Measurements from ENCODE around the gene LYSMD1.

Gene LYSMD1

GRCh38 chr1:151146412-151147131 lies 19.1 kb downstream of the LYSMD1 start, which contains the start of gene SEMA6C:
SEMA6C (minus strand) TSS chr1:151146631; CDS start chr1:151142621, 4,010 bp downstream.
- DNase-seq (ENCODE audit: low read depth, low spot score), result no peak
- TF ChIP-seq EZH2 (IDR thresholded peaks at IDR 0.05), result no peak
- TF ChIP-seq POLR2AphosphoS5 (IDR thresholded peaks at IDR 0.05; ENCODE audit: borderline replicate concordance, low read depth, low read length), result peak; percentile 35; the same call in 1 of the 2 replicates
- H3K4me3 ChIP-seq, result peak within 1 kb of the TSS; percentile 93
- no peak within 1 kb of the TSS for H3K27ac ChIP-seq
- peak within 1 kb of the TSS; percentile 87 for H3K9ac ChIP-seq (ENCODE audit: insufficient read length)
- no peaks in the 10 kb centered on the region for H3K36me3 ChIP-seq (ENCODE audit: insufficient read depth, low read length)
- H3K9me3 ChIP-seq (ENCODE audit: low read depth, low read length), result no peaks in the 10 kb centered on the region

DNA sequence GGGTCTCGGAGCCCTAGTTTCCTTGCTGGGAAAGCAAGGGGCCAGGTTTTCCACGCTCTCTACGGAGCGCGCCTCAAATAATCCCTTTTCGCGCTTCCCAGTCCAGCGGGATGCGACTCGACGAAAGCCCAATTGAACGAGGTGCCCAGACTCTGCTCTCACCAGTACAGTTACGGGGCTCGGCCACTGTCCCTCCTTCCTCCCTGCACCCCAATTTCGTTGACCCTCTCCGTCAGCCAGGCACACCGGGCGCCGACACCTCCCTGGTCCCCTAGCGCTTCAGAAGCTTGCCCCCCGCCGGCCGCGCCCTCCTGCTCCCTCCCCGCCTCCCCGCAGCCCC lies 19.7 kb downstream of the LYSMD1 start:
- TF ChIP-seq POLR2AphosphoS5 (IDR thresholded peaks at IDR 0.05; ENCODE audit: borderline replicate concordance, low read depth, low read length), result no peak
- TF ChIP-seq EZH2 (IDR thresholded peaks at IDR 0.05), result no peak
- TF ChIP-seq FOXP2 (optimal IDR thresholded peaks at IDR 0.05; ENCODE audit: control extremely low read depth, extremely low read length, insufficient read depth), result no peak
- DNase-seq (ENCODE audit: low read depth, low spot score), result no peak
- H3K9ac ChIP-seq (ENCODE audit: insufficient read length), result peak overlapping the region; percentile 87
- H3K9me3 ChIP-seq (ENCODE audit: low read depth, low read length), result no peaks in the 10 kb centered on the region
- H3K4me3 ChIP-seq, result peak overlapping the region; percentile 93
- H3K27ac ChIP-seq, result no peak overlapping the region
- no peaks in the 10 kb centered on the region for H3K36me3 ChIP-seq (ENCODE audit: insufficient read depth, low read length)

DNA sequence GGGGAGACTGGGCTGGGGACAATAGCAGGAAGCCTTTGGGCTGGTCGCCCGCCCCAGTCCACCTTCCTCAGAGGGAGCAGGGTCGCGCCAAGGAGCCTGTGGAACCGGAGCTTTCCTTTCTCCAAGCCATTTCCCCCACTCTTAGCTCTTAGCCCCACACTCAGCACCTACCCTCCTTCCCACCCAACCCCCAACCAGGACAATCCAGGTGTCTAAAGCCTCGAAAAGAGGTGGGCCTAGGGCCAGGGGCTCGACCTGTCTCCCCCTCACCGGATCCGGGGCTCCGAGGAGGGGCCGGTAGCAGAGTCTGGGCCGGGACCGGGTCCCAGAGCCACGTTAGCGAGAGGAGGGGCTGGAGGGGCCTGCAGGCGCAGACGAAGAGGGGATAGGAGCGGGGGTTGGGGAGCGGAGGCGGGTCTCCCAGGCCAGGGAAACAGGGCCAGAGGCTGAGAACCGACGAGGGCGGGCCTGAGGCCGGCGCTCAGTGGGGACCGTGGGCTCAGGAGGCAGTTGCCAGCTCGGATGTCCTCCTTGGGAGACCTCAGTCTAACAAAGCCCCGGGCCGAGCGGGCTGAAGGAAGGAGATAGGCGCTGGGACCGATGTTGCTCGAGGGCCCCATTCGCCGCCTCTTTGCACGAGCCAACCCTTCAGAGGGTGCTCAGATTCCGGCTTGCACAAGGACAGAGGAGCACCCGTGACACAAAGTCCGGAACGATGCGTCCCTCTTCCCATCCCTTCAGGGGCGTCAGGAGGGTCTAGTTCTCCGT lies 20.2 kb downstream of the LYSMD1 start:
- Histone ChIP-seq H3K9ac (ENCODE audit: insufficient read length) (peak overlapping the region; percentile 87), H3K9me3 (ENCODE audit: low read depth, low read length) (no peaks in the 10 kb centered on the region), H3K36me3 (ENCODE audit: insufficient read depth, low read length) (no peaks in the 10 kb centered on the region), H3K4me3 (peak overlapping the region; percentile 93), H3K27ac (no peak overlapping the region)
- no peak for DNase-seq (ENCODE audit: low read depth, low spot score)
- TF ChIP-seq FOXP2 (optimal IDR thresholded peaks at IDR 0.05; ENCODE audit: control extremely low read depth, extremely low read length, insufficient read depth), result no peak
- TF ChIP-seq EZH2 (IDR thresholded peaks at IDR 0.05), result no peak
- no peak for TF ChIP-seq POLR2AphosphoS5 (IDR thresholded peaks at IDR 0.05; ENCODE audit: borderline replicate concordance, low read depth, low read length)

DNA sequence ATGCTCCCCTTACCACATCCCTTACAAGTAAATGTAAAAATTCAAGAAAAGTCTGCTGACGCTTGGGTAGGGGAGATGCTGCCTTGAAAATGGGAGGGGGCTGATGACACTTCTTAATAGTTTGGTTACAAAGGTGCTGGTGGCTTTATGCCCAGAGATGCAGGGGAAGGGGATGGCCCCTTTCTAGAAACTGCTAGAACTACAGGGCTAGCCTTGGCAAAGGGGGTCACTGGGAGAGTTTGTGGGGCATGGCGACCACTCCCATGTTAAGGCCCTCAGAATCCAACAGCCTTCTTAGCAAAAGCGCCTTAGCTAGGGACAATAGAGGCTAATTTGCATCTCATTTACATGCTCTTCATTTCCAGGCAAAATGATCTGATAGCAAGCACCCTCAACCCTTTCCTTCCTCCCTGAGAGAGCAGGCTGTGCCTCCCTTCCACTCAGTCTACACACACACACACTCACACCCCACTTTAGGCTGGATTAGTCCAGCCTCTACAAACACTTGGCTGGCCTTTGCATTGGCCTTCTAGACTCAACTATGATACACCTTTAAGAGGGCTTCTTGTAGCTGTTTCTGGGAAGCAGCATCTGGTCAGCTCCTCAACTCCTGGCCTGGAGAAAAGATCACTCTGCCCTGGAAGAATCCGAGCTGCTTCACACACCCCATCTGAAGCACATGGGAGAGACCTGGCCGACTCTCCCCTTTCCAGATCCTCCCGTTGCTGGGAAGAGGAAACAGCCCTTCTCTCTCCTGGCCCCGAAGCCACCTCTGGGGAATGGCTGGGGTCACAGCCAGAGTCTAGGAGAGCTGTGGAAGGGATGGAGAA lies 21.0 kb downstream of the LYSMD1 start:
- Histone ChIP-seq H3K36me3 (ENCODE audit: insufficient read depth, low read length) (no peaks in the 10 kb centered on the region), H3K9ac (ENCODE audit: insufficient read length) (no peak overlapping the region), H3K27ac (no peak overlapping the region), H3K4me3 (no peak overlapping the region), H3K9me3 (ENCODE audit: low read depth, low read length) (no peaks in the 10 kb centered on the region)
- no peak for DNase-seq (ENCODE audit: low read depth, low spot score)
- TF ChIP-seq POLR2AphosphoS5 (IDR thresholded peaks at IDR 0.05; ENCODE audit: borderline replicate concordance, low read depth, low read length), result no peak
- TF ChIP-seq FOXP2 (optimal IDR thresholded peaks at IDR 0.05; ENCODE audit: control extremely low read depth, extremely low read length, insufficient read depth), result no peak
- no peak for TF ChIP-seq EZH2 (IDR thresholded peaks at IDR 0.05)

- Histone ChIP-seq H3K4me3 (no peak overlapping the region), H3K36me3 (ENCODE audit: insufficient read depth, low read length) (no peaks in the 10 kb centered on the region), H3K9me3 (ENCODE audit: low read depth, low read length) (no peaks in the 10 kb centered on the region), H3K27ac (no peak overlapping the region), H3K9ac (ENCODE audit: insufficient read length) (no peak overlapping the region)
- TF ChIP-seq EZH2 (IDR thresholded peaks at IDR 0.05) (no peak), FOXP2 (optimal IDR thresholded peaks at IDR 0.05; ENCODE audit: control extremely low read depth, extremely low read length, insufficient read depth) (no peak), POLR2AphosphoS5 (IDR thresholded peaks at IDR 0.05; ENCODE audit: borderline replicate concordance, low read depth, low read length) (no peak)
- no peak for DNase-seq (ENCODE audit: low read depth, low spot score)
Measured at GRCh38 chr1:151143986-151144385, 21.7 kb downstream of the LYSMD1 start.

DNA sequence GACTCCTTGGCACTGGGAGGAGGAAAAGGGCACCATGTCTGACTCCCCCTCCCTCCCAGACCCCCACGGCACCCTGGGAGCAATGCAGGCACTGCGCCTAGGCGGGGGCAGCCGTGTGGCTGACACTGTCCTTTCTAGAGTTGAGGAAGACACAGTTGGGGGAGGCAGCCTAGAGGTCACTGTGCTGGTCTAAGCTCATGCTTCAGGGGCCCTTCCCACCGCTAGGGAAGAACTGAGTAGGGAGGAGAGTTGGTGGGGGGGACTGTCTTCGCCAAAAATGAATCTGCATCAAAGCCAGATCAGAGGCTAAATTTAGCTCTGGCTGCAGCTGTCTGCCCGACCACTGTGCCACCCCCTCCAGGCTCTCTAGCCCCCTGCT lies 22.7 kb downstream of the LYSMD1 start:
- Histone ChIP-seq H3K4me3 (no peak overlapping the region), H3K9me3 (ENCODE audit: low read depth, low read length) (no peaks in the 10 kb centered on the region), H3K9ac (ENCODE audit: insufficient read length) (no peak overlapping the region), H3K27ac (no peak overlapping the region), H3K36me3 (ENCODE audit: insufficient read depth, low read length) (no peaks in the 10 kb centered on the region)
- TF ChIP-seq EZH2 (IDR thresholded peaks at IDR 0.05) (no peak), POLR2AphosphoS5 (IDR thresholded peaks at IDR 0.05; ENCODE audit: borderline replicate concordance, low read depth, low read length) (no peak), FOXP2 (optimal IDR thresholded peaks at IDR 0.05; ENCODE audit: control extremely low read depth, extremely low read length, insufficient read depth) (no peak)
- DNase-seq (ENCODE audit: low read depth, low spot score), result no peak

DNA sequence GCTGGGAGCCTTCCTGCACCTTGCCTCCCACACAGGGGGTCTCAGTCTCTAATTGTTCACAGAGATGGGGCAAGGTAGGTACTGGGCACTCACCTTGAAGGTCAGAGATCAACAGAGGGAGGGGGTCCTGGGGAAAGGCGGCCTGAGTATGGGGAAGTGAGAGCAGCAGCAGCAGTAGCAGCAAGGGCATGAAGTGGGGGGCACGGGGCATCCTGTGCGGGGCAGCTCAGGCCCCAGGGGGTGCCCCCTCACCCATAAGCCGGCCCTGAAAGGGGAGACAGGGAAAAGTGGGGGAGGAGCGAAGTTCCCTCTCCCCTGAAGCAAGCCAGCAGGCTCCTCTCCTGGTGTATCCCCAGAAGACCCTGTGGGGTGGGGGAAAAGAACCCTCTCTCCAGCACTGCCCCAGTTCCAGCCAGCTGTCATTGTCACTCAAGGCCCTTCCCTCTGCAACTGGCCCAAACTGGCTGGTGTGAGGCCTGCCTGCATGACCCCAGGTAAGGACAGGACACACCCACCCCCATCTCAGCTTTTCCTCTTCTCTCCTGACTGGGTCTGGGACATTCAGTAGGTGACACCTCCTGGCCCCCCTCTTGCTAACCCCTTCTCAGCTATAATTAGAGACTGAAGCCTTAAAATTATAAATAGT lies 23.2 kb downstream of the LYSMD1 start:
- Histone ChIP-seq H3K36me3 (ENCODE audit: insufficient read depth, low read length) (no peaks in the 10 kb centered on the region), H3K9me3 (ENCODE audit: low read depth, low read length) (no peaks in the 10 kb centered on the region), H3K9ac (ENCODE audit: insufficient read length) (no peak overlapping the region), H3K4me3 (no peak overlapping the region), H3K27ac (no peak overlapping the region)
- TF ChIP-seq EZH2 (IDR thresholded peaks at IDR 0.05) (no peak), POLR2AphosphoS5 (IDR thresholded peaks at IDR 0.05; ENCODE audit: borderline replicate concordance, low read depth, low read length) (no peak), FOXP2 (optimal IDR thresholded peaks at IDR 0.05; ENCODE audit: control extremely low read depth, extremely low read length, insufficient read depth) (no peak)
- DNase-seq (ENCODE audit: low read depth, low spot score), result no peak

DNA sequence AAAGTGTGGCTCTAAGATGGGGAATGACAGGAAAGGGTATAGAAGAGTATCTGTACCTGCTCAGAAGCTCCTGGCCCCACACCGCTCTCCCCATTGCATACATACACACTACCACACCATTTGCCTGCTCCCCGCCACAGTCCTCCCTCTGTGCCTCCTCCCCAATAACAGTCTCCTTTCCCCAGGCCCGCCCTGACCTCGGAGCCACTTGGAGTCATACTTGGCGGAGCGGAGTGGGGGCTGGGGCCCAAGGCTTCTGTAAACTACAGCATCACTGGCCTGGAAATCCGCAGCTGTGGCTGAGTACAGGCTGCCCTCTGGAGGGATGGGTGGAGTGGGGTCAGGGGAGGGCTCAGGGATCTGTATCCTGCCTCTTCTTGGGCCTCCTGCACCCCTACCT lies 27.9 kb downstream of the LYSMD1 start:
- no peak overlapping the region for H3K9ac ChIP-seq (ENCODE audit: insufficient read length)
- H3K9me3 ChIP-seq (ENCODE audit: low read depth, low read length), result no peaks in the 10 kb centered on the region
- H3K27ac ChIP-seq, result no peak overlapping the region
- TF ChIP-seq POLR2AphosphoS5 (IDR thresholded peaks at IDR 0.05; ENCODE audit: borderline replicate concordance, low read depth, low read length) (no peak), EZH2 (IDR thresholded peaks at IDR 0.05) (no peak), FOXP2 (optimal IDR thresholded peaks at IDR 0.05; ENCODE audit: control extremely low read depth, extremely low read length, insufficient read depth) (no peak)
- DNase-seq (ENCODE audit: low read depth, low spot score), result no peak
- H3K36me3 ChIP-seq (ENCODE audit: insufficient read depth, low read length), result no peaks in the 10 kb centered on the region
- no peak overlapping the region for H3K4me3 ChIP-seq

Data from SK-N-MC (cell line).